Sigmoid colon (tissue), 7 donors: ENCODE results near the gene KCNE5. TPM values are rescaled to one million over a fixed set of nuclear protein-coding genes. Genes with fewer than 3 reads are reported as not detected.
"Not testable (repeated sequence)": the region's sequence is repeated elsewhere in the genome, so short reads cannot be mapped to it uniquely, and the experiment has no call there.

Experiments used
- DNase-seq: peaks from one replicate; pipeline ENCODE4 v3.0.0-alpha.2; 2019
- H3K27ac ChIP-seq, 4 donors: fragments of 200-600 bp; sonication (generic); one replicate each; pipeline ENCODE4 v1.5.1; 2016 to 2019; ENCODE audit warnings: mild to moderate bottlenecking in 1 of 4
- H3K27me3 ChIP-seq, 3 donors: fragments of 200-600 bp; sonication (generic); one replicate each; pipeline ENCODE4 v1.5.1; 2019; ENCODE audit warnings: mild to moderate bottlenecking in 1 of 3
- H3K36me3 ChIP-seq, 4 donors: fragments of 200-600 bp; sonication (generic); one replicate each; pipeline ENCODE4 v1.5.1; 2016 to 2019
- H3K4me1 ChIP-seq, 4 donors: fragments of 200-600 bp; sonication (generic); one replicate each; pipeline ENCODE4 v1.5.1; 2017 to 2019
- H3K4me3 ChIP-seq, 4 donors: fragments of 200-600 bp; sonication (generic); one replicate each; pipeline ENCODE4 v1.5.1; 2017 to 2019; ENCODE audit warnings: mild to moderate bottlenecking in 2 of 4, moderate library complexity in 1 of 4
- H3K9me3 ChIP-seq, 4 donors: fragments of 200-600 bp in 3 of 4; sonication (generic) in 3 of 4; one replicate each; pipeline versions ENCODE4 v1.5.1 to v1.6.1; 2013 to 2019
- EP300 ChIP-seq, 4 donors: sonication (generic); formaldehyde crosslinking; IDR thresholded peaks; one replicate each; pipeline ENCODE4 v1.6.1; 2017; ENCODE audit warnings: antibody characterized with exemption in 4 of 4
- POLR2A ChIP-seq, 2 donors: fragments of 450-650 bp; IDR thresholded peaks; one replicate each; pipeline ENCODE4 v1.6.1; 2016; ENCODE audit warnings: antibody characterized with exemption in 2 of 2, mild to moderate bottlenecking in 2 of 2, moderate library complexity in 2 of 2
- POLR2AphosphoS5 ChIP-seq, 4 donors: sonication (generic); formaldehyde crosslinking; IDR thresholded peaks; one replicate each; pipeline ENCODE4 v1.6.1; 2017; ENCODE audit warnings: antibody characterized with exemption in 4 of 4
- WGBS, 2 donors: extraction: QIAGEN DNeasy Blood & Tissue Kit; methylation state at CpG; one replicate each; pipeline ENCODE4 v1.1.7; 2013; 5-methylcytosine and 5-hydroxymethylcytosine counted together
- intact Hi-C: fragments of 100-400 bp; cut with DNase I; formaldehyde crosslinking; loops from one replicate; pipeline ENCODE4 v1.15.1; 2023
- polyA plus RNA-seq, 3 donors: library from polyadenylated mRNA; stranded (reverse); fragments of 200-250 nt; gene quantifications; one replicate each; pipeline ENCODE4 v1.2.3, GENCODE V29; 2013
- total RNA-seq, 4 donors: library from RNA; depleted of rRNA; stranded (reverse); fragments of >200 nt; gene quantifications; one replicate each; pipeline ENCODE4 v1.1.0, GENCODE V29; 2016
- TF ChIP-seq, protein P1 (sequence below), 4 experiments: fragments of 450-650 bp in 3 of 4; fragments of 200-600 bp in 1 of 4; IDR thresholded peaks; one replicate each; pipeline ENCODE4 v1.5.1; 2016 to 2019; ENCODE audit warnings: antibody characterized with exemption in 4 of 4, mild to moderate bottlenecking in 3 of 4, moderate library complexity in 2 of 4
- donor health status: healthy with polysubstance abuse.
- donor health status: Bipolar disorder and iron deficiency.
- donor health status: healthy.

Gene KCNE5
- total RNA-seq, result under 1 TPM in 1 of 4 donors, not detected in 3; 0.33 TPM
- polyA plus RNA-seq, result not detected

- WGBS, 2 donors, result 38 to 46% methylated on average over 79 of the region's 79 CpGs
- H3K27ac ChIP-seq, result no peak within 1 kb of the TSS
- H3K4me1 ChIP-seq, result peaks cover 0 to 7% (median 0%) of the 10 kb centered on the region in 4 donors
- intact Hi-C loops, result no loop called here
- H3K36me3 ChIP-seq, result no peaks in the 10 kb centered on the region
- TF ChIP-seq POLR2AphosphoS5 (IDR thresholded peaks at IDR 0.05) (no peak), POLR2A (IDR thresholded peaks at IDR 0.05) (no peak), EP300 (IDR thresholded peaks at IDR 0.05) (no peak)
- TF ChIP-seq, protein P1, sequence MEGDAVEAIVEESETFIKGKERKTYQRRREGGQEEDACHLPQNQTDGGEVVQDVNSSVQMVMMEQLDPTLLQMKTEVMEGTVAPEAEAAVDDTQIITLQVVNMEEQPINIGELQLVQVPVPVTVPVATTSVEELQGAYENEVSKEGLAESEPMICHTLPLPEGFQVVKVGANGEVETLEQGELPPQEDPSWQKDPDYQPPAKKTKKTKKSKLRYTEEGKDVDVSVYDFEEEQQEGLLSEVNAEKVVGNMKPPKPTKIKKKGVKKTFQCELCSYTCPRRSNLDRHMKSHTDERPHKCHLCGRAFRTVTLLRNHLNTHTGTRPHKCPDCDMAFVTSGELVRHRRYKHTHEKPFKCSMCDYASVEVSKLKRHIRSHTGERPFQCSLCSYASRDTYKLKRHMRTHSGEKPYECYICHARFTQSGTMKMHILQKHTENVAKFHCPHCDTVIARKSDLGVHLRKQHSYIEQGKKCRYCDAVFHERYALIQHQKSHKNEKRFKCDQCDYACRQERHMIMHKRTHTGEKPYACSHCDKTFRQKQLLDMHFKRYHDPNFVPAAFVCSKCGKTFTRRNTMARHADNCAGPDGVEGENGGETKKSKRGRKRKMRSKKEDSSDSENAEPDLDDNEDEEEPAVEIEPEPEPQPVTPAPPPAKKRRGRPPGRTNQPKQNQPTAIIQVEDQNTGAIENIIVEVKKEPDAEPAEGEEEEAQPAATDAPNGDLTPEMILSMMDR (IDR thresholded peaks at IDR 0.05), result no peak
- no peaks in the 10 kb centered on the region for H3K9me3 ChIP-seq
- no peak for DNase-seq
- H3K4me3 ChIP-seq, result peak within 1 kb of the TSS in 3 of 4 donors; percentile 26 to 40 (median 38)
- no peaks in the 10 kb centered on the region for H3K27me3 ChIP-seq
Observed at GRCh38 chrX:109624641-109625616, at the start of gene KCNE5. Gene KCNE5, minus strand, starts transcription at chrX:109625172. Its CDS starts 152 bp downstream, at chrX:109625020.

DNA sequence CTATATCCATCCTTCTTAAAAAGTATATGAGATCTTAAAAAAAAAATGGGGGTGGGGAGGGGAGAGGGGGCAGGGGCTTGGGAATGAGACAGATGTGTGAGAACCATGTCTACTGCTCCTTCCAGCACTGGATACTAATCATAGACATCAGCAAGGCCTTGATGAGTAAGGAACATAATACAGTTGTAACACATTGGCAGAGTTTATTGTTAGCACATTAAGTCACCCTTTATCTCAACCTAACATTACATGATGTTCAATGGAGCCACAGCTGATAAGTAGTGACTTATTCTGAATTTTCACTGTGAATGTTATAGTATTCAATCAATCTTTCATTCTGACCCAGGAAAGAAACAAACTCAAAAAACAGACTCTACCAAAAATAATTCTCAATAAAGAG lies 47.3 kb upstream of the KCNE5 start:
- TF ChIP-seq EP300 (IDR thresholded peaks at IDR 0.05), result no peak
- TF ChIP-seq, protein P1 (IDR thresholded peaks at IDR 0.05), result no peak
- TF ChIP-seq POLR2A (IDR thresholded peaks at IDR 0.05), result no peak
- no peak for TF ChIP-seq POLR2AphosphoS5 (IDR thresholded peaks at IDR 0.05)
- no peaks in the 10 kb centered on the region for H3K9me3 ChIP-seq
- H3K27me3 ChIP-seq, result no peaks in the 10 kb centered on the region
- no peak overlapping the region for H3K27ac ChIP-seq
- intact Hi-C loops, result no loop called here
- no peaks in the 10 kb centered on the region for H3K4me1 ChIP-seq
- H3K36me3 ChIP-seq, result peaks cover 0 to 8% (median 0%) of the 10 kb centered on the region in 4 donors
- DNase-seq, result no peak
- H3K4me3 ChIP-seq, result no peak overlapping the region

GRCh38 chrX:109671170-109671569 lies 46.2 kb upstream of the KCNE5 start:
- not testable (repeated sequence) for H3K36me3 ChIP-seq, DNase-seq
- 98% methylated on average over 29 of the region's 29 CpGs for WGBS, 2 donors

GRCh38 chrX:109667986-109668385 lies 43.0 kb upstream of the KCNE5 start:
- H3K4me1 ChIP-seq, result no peaks in the 10 kb centered on the region
- no peaks in the 10 kb centered on the region for H3K27me3 ChIP-seq
- TF ChIP-seq POLR2AphosphoS5 (IDR thresholded peaks at IDR 0.05) (no peak), EP300 (IDR thresholded peaks at IDR 0.05) (no peak), POLR2A (IDR thresholded peaks at IDR 0.05) (no peak)
- TF ChIP-seq, protein P1 (IDR thresholded peaks at IDR 0.05), result no peak
- peaks cover 0 to 16% (median 0%) of the 10 kb centered on the region in 4 donors for H3K36me3 ChIP-seq
- H3K9me3 ChIP-seq, result no peaks in the 10 kb centered on the region
- no peak overlapping the region for H3K4me3 ChIP-seq
- no peak for DNase-seq
- intact Hi-C loops, result no loop called here
- 93 to 97% methylated on average over 5 of the region's 5 CpGs for WGBS, 2 donors
- no peak overlapping the region for H3K27ac ChIP-seq

More at GRCh38 chrX:109671170-109671569, 46.2 kb upstream of the KCNE5 start:
- H3K9me3 ChIP-seq, H3K4me3 ChIP-seq, H3K27me3 ChIP-seq, H3K27ac ChIP-seq, intact Hi-C loops, H3K4me1 ChIP-seq: not testable (repeated sequence)

- peaks cover 0 to 28% (median 0%) of the 10 kb centered on the region in 4 donors for H3K36me3 ChIP-seq
- no peak overlapping the region for H3K4me3 ChIP-seq
- 93 to 97% methylated on average over 2 of the region's 2 CpGs for WGBS, 2 donors
- no peak for DNase-seq
- no peaks in the 10 kb centered on the region for H3K27me3 ChIP-seq
- TF ChIP-seq EP300 (IDR thresholded peaks at IDR 0.05), result no peak
- no peak for TF ChIP-seq POLR2A (IDR thresholded peaks at IDR 0.05)
- TF ChIP-seq POLR2AphosphoS5 (IDR thresholded peaks at IDR 0.05), result no peak
- TF ChIP-seq, protein P1 (IDR thresholded peaks at IDR 0.05), result no peak
- no peaks in the 10 kb centered on the region for H3K4me1 ChIP-seq
- H3K9me3 ChIP-seq, result no peaks in the 10 kb centered on the region
- intact Hi-C loops, result no loop called here
- no peak overlapping the region for H3K27ac ChIP-seq
Observed at GRCh38 chrX:109660435-109661143, 35.6 kb upstream of the KCNE5 start.
